Measurements from ENCODE around the gene ABCB10.
"Not testable (repeated sequence)": the region's sequence is repeated elsewhere in the genome, so short reads cannot be mapped to it uniquely, and the experiment has no call there.

GRCh38 chr1:229559336-229559801, 862 bp upstream of the ABCB10 start:
- not testable (repeated sequence) for TF ChIP-seq CTCF, POLR2A (IDR thresholded peaks at IDR 0.05)

Measured in testis (tissue), 2 donors.